HEK293T (cell line): ENCODE measurements around the gene FGFRL1.

ENCODE experiments used
- BHLHE40 ChIP-seq: fragments of 450-650 bp; IDR thresholded peaks from 2 replicates; pipeline ENCODE4 v1.6.1; 2016; ENCODE audit warnings: mild to moderate bottlenecking, moderate library complexity, borderline replicate concordance
- FOXA1 ChIP-seq: fragments of 450-650 bp; IDR thresholded peaks from 2 replicates; pipeline ENCODE4 v1.6.1; 2016; ENCODE audit warnings: mild to moderate bottlenecking
- FOXK2 ChIP-seq: fragments of 450-650 bp; IDR thresholded peaks from 2 replicates; pipeline ENCODE4 v1.6.1; 2016; ENCODE audit warnings: mild to moderate bottlenecking
- FOXM1 ChIP-seq: fragments of 450-650 bp; IDR thresholded peaks from 2 replicates; pipeline ENCODE4 v1.6.1; 2017; ENCODE audit warnings: mild to moderate bottlenecking, borderline replicate concordance
- HDGF ChIP-seq: fragments of 450-650 bp; IDR thresholded peaks from 2 replicates; pipeline ENCODE4 v1.6.1; 2017; ENCODE audit warnings: antibody characterized with exemption, borderline replicate concordance
- NFRKB ChIP-seq: fragments of 450-650 bp; IDR thresholded peaks from 2 replicates; pipeline ENCODE4 v1.6.1; 2016; ENCODE audit warnings: mild to moderate bottlenecking, moderate library complexity
- SP1 ChIP-seq: fragments of 450-650 bp; IDR thresholded peaks from 2 replicates; pipeline ENCODE4 v1.6.1; 2017
- SUZ12 ChIP-seq: fragments of 450-650 bp; IDR thresholded peaks from 2 replicates; pipeline ENCODE4 v1.6.1; 2016; ENCODE audit warnings: mild to moderate bottlenecking
- TARDBP ChIP-seq: fragments of 450-650 bp; IDR thresholded peaks from 2 replicates; pipeline ENCODE4 v1.6.1; 2016
- TF ChIP-seq, protein P1 (sequence below): fragments of 450-650 bp; IDR thresholded peaks from 2 replicates; pipeline ENCODE4 v1.6.1; 2016

DNA sequence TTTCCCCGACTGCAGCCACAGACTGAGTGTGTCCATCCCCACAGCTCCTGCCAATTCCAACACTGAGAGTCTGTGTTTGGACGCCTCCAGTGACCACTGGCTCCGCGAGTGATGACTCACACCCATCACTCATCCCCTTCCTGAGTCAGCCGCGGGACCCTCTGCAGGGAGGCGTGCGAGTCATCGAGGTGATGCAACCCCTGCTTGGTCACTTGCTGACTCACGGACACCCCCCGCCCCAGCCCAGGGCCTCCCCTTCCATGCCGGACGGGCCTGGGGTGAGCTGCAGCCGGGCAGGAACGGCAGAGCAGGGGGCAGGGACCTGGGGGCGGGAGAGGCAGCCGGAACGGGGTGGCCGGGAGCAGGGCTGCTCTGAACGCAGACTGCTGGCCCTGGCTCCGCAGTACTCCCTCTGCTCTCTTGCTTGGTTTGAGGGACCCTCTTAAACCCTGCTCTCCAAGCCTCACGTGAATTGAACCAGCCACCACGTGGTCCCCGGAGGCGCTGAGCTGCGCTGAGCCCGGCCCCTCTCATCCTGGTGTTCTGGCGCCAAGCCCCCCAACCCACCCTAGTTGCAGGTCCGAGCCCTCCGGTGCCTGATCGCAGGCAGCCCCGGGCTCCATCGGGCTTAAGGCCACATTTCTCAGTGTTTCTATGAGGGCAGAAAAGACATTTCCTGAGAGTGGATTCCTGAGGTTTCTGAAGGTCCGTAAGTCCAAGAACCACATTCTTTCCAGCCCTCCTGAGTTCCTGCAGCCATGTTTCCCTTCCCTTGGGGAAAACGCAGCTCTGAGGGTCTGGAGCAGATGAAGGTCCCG lies 32.4 kb downstream of the FGFRL1 start:
- TF ChIP-seq FOXM1 (no peak), FOXK2 (no peak), FOXA1 (no peak), TARDBP (no peak), SUZ12 (no peak), HDGF (no peak), BHLHE40 (no peak), NFRKB (no peak), SP1 (no peak)
- TF ChIP-seq, protein P1, sequence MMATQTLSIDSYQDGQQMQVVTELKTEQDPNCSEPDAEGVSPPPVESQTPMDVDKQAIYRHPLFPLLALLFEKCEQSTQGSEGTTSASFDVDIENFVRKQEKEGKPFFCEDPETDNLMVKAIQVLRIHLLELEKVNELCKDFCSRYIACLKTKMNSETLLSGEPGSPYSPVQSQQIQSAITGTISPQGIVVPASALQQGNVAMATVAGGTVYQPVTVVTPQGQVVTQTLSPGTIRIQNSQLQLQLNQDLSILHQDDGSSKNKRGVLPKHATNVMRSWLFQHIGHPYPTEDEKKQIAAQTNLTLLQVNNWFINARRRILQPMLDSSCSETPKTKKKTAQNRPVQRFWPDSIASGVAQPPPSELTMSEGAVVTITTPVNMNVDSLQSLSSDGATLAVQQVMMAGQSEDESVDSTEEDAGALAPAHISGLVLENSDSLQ: peak; percentile 85
